K562 (cell line): ENCODE measurements around the gene PPA2. TPM values are rescaled to one million over a fixed set of nuclear protein-coding genes. Genes with fewer than 3 reads are reported as not detected.
A peak's percentile ranks its signal among the peaks of the same experiment; 100 is the strongest.

ENCODE experiments used
- ATAC-seq: fragments of 200-7000 bp; cut with Tn5 transposase; 3 replicates; pipeline ENCODE4 v1.9.1; 2020; ENCODE audit warnings: moderate library complexity
- BruUV-seq: library from RNA; stranded (reverse); fragments of 400-500 nt; replicated peaks from 2 replicates; lab custom pipeline; 2021; lab: Mats Ljungman, UMichigan
- CTCF ChIA-PET: fragments of 300-600 bp; formaldehyde crosslinking; extraction: SDS; loops from one replicate; lab custom pipeline; 2021; ENCODE audit warnings: low intra/inter-chr PET ratio; lab: Yijun Ruan, JAX
- POLR2A ChIA-PET: fragments of 300-600, 350-650 bp; sonication (Branson Sonifier 250); formaldehyde crosslinking; extraction: SDS; loops from one replicate; lab custom pipeline; 2021; ENCODE audit warnings: antibody characterized with exemption, inconsistent platforms; lab: Yijun Ruan, JAX
- DNase-seq, 4 experiments: peaks; one replicate each; pipeline versions ENCODE4 v3.0.0 to v3.0.0-alpha.2; 2011 to 2018; ENCODE audit warnings: low spot score in 3 of 4, mixed read lengths in 3 of 4; ENCODE audit errors: extremely low read depth in 1 of 4
- FAIRE-seq: peaks from 2 replicates; lab custom pipeline; 2011; peaks lifted over from hg19 to GRCh38; lab: Jason Lieb, UNC
- H2AFZ ChIP-seq: 2 replicates; pipeline ENCODE4 v1.6.0; 2011; ENCODE audit warnings: low read depth, low read length, control low read depth, inconsistent platforms
- H3K27ac ChIP-seq: fragments of 200-600 bp; 3 replicates; pipeline ENCODE4 v1.8.0; 2011; ENCODE audit warnings: low read depth, mild to moderate bottlenecking, control low read depth, inconsistent platforms, low read length, moderate library complexity, mixed read lengths; ENCODE audit errors: extremely low read depth
- H3K27me3 ChIP-seq, 2 experiments: fragments of 300-600 bp in 1 of 2; 2 replicates in 1 of 2; 3 replicates in 1 of 2; pipeline versions ENCODE4 v1.6.0 to v1.8.0; 2011; ENCODE audit warnings: inconsistent platforms in 2 of 2, low read length in 2 of 2, mild to moderate bottlenecking in 1 of 2, mixed read lengths in 1 of 2, moderate library complexity in 1 of 2; ENCODE audit not compliant: control insufficient read depth in 2 of 2, insufficient read depth in 2 of 2
- H3K36me3 ChIP-seq: fragments of 300-600 bp; 3 replicates; pipeline ENCODE4 v1.8.0; 2011; ENCODE audit warnings: mild to moderate bottlenecking, low read length, inconsistent platforms; ENCODE audit not compliant: control insufficient read depth, insufficient read depth
- H3K4me1 ChIP-seq, 2 experiments: fragments of 200-600 bp in 1 of 2; replicated peaks in 1 of 2; 2 replicates in 1 of 2; 3 replicates in 1 of 2; pipeline versions ENCODE4 v1.5.1 to v1.8.0; 2011; ENCODE audit warnings: inconsistent platforms in 2 of 2, low read length in 2 of 2, mild to moderate bottlenecking in 1 of 2, mixed read lengths in 1 of 2, moderate library complexity in 1 of 2; ENCODE audit not compliant: control insufficient read depth in 2 of 2, insufficient read depth in 2 of 2
- H3K4me2 ChIP-seq: 2 replicates; pipeline ENCODE4 v1.6.1; 2011; ENCODE audit warnings: low read length, control low read depth, inconsistent platforms, mixed read lengths; ENCODE audit not compliant: insufficient read depth
- H3K4me3 ChIP-seq: fragments of 200-600 bp; sonication (generic), shearing (Covaris generic); 2 replicates; pipeline ENCODE4 v1.5.1; 2016; ENCODE audit warnings: control low read depth, inconsistent platforms
- H3K79me2 ChIP-seq: fragments of 200-600 bp; 3 replicates; pipeline ENCODE4 v1.8.0; 2011; ENCODE audit warnings: low read length, inconsistent platforms; ENCODE audit not compliant: control insufficient read depth, insufficient read depth
- H3K9ac ChIP-seq, 2 experiments: 2 replicates each; pipeline versions ENCODE4 v1.6.0 to v1.6.1; 2011; ENCODE audit warnings: low read depth in 2 of 2, low read length in 2 of 2, control low read depth in 1 of 2, inconsistent platforms in 1 of 2, mild to moderate bottlenecking in 1 of 2, mixed read lengths in 1 of 2; ENCODE audit not compliant: insufficient read depth in 1 of 2
- H3K9me1 ChIP-seq: one replicate; pipeline ENCODE4 v1.6.0; 2011; ENCODE audit warnings: inconsistent platforms, mild to moderate bottlenecking, low read length, moderate library complexity; ENCODE audit not compliant: control insufficient read depth, insufficient read depth
- H3K9me3 ChIP-seq: replicated peaks from 2 replicates; pipeline ENCODE4 v1.5.1; 2011; ENCODE audit warnings: low read depth, low read length, inconsistent platforms; ENCODE audit not compliant: control insufficient read depth, insufficient read depth
- H4K20me1 ChIP-seq: replicated peaks from 2 replicates; pipeline ENCODE4 v1.6.1; 2011; ENCODE audit warnings: low read length, inconsistent platforms, mixed read lengths; ENCODE audit not compliant: control insufficient read depth, insufficient read depth
- COPS2 ChIP-seq: fragments of 450-650 bp; conservative IDR thresholded peaks from 2 replicates; pipeline ENCODE4 v1.6.1; 2016; ENCODE audit warnings: mild to moderate bottlenecking, moderate library complexity
- FOXM1 ChIP-seq, 2 experiments: fragments of 450-650 bp in 1 of 2; sonication (generic) in 1 of 2; formaldehyde crosslinking in 1 of 2; IDR thresholded peaks; 2 replicates each; pipeline versions ENCODE4 v1.6.1 to v1.9.0; 2017 to 2022; ENCODE audit warnings: low read depth in 2 of 2, mild to moderate bottlenecking in 2 of 2, missing genetic modification reagents in 1 of 2, moderate library complexity in 1 of 2
- HNRNPK ChIP-seq: fragments of 200-400 bp; formaldehyde crosslinking; IDR thresholded peaks from one replicate; pipeline ENCODE4 v1.6.1; 2018; ENCODE audit warnings: mild to moderate bottlenecking, low read depth, low read length; ENCODE audit not compliant: poor library complexity, severe bottlenecking
- MNT ChIP-seq, 2 experiments: fragments of 450-650 bp; conservative IDR thresholded peaks; 2 replicates each; pipeline ENCODE4 v1.6.1; 2017; ENCODE audit warnings: mild to moderate bottlenecking in 2 of 2, moderate library complexity in 2 of 2
- WGBS: fragments of 100-300 bp; shearing (Covaris generic); methylation state at CpG from one replicate; pipeline ENCODE4 v1.1.6; 2016; ENCODE audit warnings: low coverage, mixed read lengths; ENCODE audit not compliant: insufficient coverage; ENCODE audit errors: missing lambda C conversion rate; 5-methylcytosine and 5-hydroxymethylcytosine counted together
- in situ Hi-C: fragments of 300-500 bp; cut with MboI; formaldehyde crosslinking; loops from 4 replicates; pipeline ENCODE4 v1.15.0; 2018; ENCODE audit warnings: inconsistent platforms, mixed read lengths
- intact Hi-C: fragments of 100-400 bp; cut with micrococcal nuclease; formaldehyde crosslinking; loops from 2 replicates; pipeline ENCODE4 v1.14.2; 2022
- polyA plus RNA-seq, 8 experiments: library from polyadenylated mRNA; depleted of rRNA in 4 of 8; stranded (reverse) in 5 of 8; unstranded in 3 of 8; fragments of >200 nt; fragmentation: Nextera tagmentation in 2 of 8; fragmentation: Illumina TruSeq in 1 of 8; extraction: Ambion mirVana in 2 of 8; extraction: Trizol in 1 of 8; gene quantifications; 2 replicates each; pipeline versions ENCODE4 v1.2.1 to v1.2.3, GENCODE V29; 2011 to 2014; ENCODE audit warnings: inconsistent platforms in 1 of 8, missing spikeins in 1 of 8
- total RNA-seq, 7 experiments: library from RNA; depleted of rRNA in 6 of 7; stranded (reverse); fragments of >200 nt in 6 of 7; fragmentation: Illumina TruSeq in 2 of 7; extraction: Trizol in 2 of 7; gene quantifications; 2 replicates each; pipeline versions ENCODE4 v1.2.1 to v1.2.3, GENCODE V29; 2011 to 2021; ENCODE audit warnings: low replicate concordance in 1 of 7

PPA2 gene
- total and polyA plus RNA-seq, 9 of the 15 experiments (the other 6 are each of a cell fraction or from before 2014, with no cell fraction given): 48.3 to 190 (median 109) TPM

- DNase-seq (no peak), FAIRE-seq (no peak), ATAC-seq (no peak)
- intact Hi-C loops: no loop called here
- Histone ChIP-seq H3K27me3 (no peaks in the 10 kb centered on the region), H3K9me3 (no peaks in the 10 kb centered on the region), H3K4me2 (no peak overlapping the region), H3K79me2 (no peaks in the 10 kb centered on the region), H3K9me1 (no peaks in the 10 kb centered on the region), H3K4me3 (no peak overlapping the region), H2AFZ (no peak overlapping the region), H3K4me1 (no peaks in the 10 kb centered on the region), H3K36me3 (no peaks in the 10 kb centered on the region), H4K20me1 (no peaks in the 10 kb centered on the region), H3K9ac (no peak overlapping the region), H3K27ac (no peak overlapping the region)
- WGBS: no CpG with 5 or more reads among the region's 1 CpG
- BruUV-seq: no TSS peak
- ChIA-PET CTCF (no interaction called here), POLR2A (no interaction called here)
- in situ Hi-C loops: no loop called here
- TF ChIP-seq MNT (conservative IDR thresholded peaks at IDR 0.05): no peak
- peak; percentile 23 for TF ChIP-seq HNRNPK
- no peak for TF ChIP-seq COPS2
Observed at GRCh38 chr4:105509291-105509690, 35.4 kb upstream of the PPA2 start.

GRCh38 chr4:105504744-105505143 is 30.9 kb upstream of the PPA2 start:
- TF ChIP-seq FOXM1 (IDR thresholded peaks at IDR 0.05; ENCODE audit: low read depth) (no peak), FOXM1 (CRISPR knock-in tag; IDR thresholded peaks at IDR 0.05; ENCODE audit: low read depth) (no peak)
- TF ChIP-seq, all 486 proteins: peak for 0
- H3K9me3 ChIP-seq: no peaks in the 10 kb centered on the region
- no TSS peak for BruUV-seq
- in situ Hi-C loops: no loop called here
- H4K20me1 ChIP-seq: no peaks in the 10 kb centered on the region
- no peaks in the 10 kb centered on the region for H3K9me1 ChIP-seq
- H3K79me2 ChIP-seq: no peaks in the 10 kb centered on the region
- H3K36me3 ChIP-seq: no peaks in the 10 kb centered on the region
- ATAC-seq (no peak), DNase-seq (no peak), FAIRE-seq (no peak)
- no peak overlapping the region for H2AFZ ChIP-seq
- H3K27ac ChIP-seq: no peak overlapping the region
- H3K27me3 ChIP-seq: no peaks in the 10 kb centered on the region
- WGBS: 5% methylated on average over 2 of the region's 2 CpGs
- H3K9ac ChIP-seq: no peak overlapping the region
- ChIA-PET CTCF (no interaction called here), POLR2A (no interaction called here)
- H3K4me2 ChIP-seq: no peak overlapping the region
- H3K4me3 ChIP-seq: no peak overlapping the region
- intact Hi-C loops: no loop called here
- H3K4me1 ChIP-seq: no peaks in the 10 kb centered on the region
